C4-2B (cell line): Measurements from ENCODE around the gene SPTLC3.

ENCODE experiments used
- CTCF ChIP-seq: fragments of 450-650 bp; conservative IDR thresholded peaks from 2 replicates; pipeline ENCODE4 v1.5.1; 2017; ENCODE audit warnings: mild to moderate bottlenecking
- ZFX ChIP-seq: fragments of 450-650 bp; IDR thresholded peaks from 2 replicates; pipeline ENCODE4 v1.6.1; 2017

- TF ChIP-seq CTCF (no peak), ZFX (no peak)
These were observed 10.7 kb upstream of the SPTLC3 start for GRCh38 chr20:12998046-12998445.
